Transverse colon (tissue), 4 donors: ENCODE data around the gene PAPOLA. TPM values are rescaled to one million over a fixed set of nuclear protein-coding genes. Genes with fewer than 3 reads are reported as not detected.
A peak's percentile ranks its signal among the peaks of the same experiment; 100 is the strongest.
"Not testable (repeated sequence)": the region's sequence is repeated elsewhere in the genome, so short reads cannot be mapped to it uniquely, and the experiment has no call there.

Experiments used
- DNase-seq: peaks from one replicate; pipeline ENCODE4 v3.0.0-alpha.2; 2019
- H3K27ac ChIP-seq, 4 donors: fragments of 200-600 bp; sonication (generic); 2 replicates each; pipeline ENCODE4 v1.5.1; 2016 to 2018; ENCODE audit warnings: inconsistent platforms in 4 of 4
- H3K27me3 ChIP-seq: fragments of 200-600 bp; sonication (generic); 2 replicates; pipeline ENCODE4 v1.5.1; 2017; ENCODE audit warnings: inconsistent platforms
- H3K36me3 ChIP-seq, 4 donors: fragments of 200-600 bp; sonication (generic); 2 replicates each; pipeline ENCODE4 v1.5.1; 2017 to 2019; ENCODE audit warnings: inconsistent platforms in 4 of 4
- H3K4me1 ChIP-seq, 4 donors: fragments of 200-600 bp; sonication (generic); 2 replicates each; pipeline ENCODE4 v1.5.1; 2017 to 2020; ENCODE audit warnings: inconsistent platforms in 4 of 4
- H3K4me3 ChIP-seq, 4 donors: fragments of 200-600 bp; sonication (generic); 1 replicate in 1 of 4; 2 replicates in 3 of 4; pipeline versions ENCODE4 v1.5.1 to v1.6.1; 2017 to 2019; ENCODE audit warnings: inconsistent platforms in 4 of 4
- H3K9me3 ChIP-seq, 2 donors: fragments of 200-600 bp; sonication (generic); 2 replicates each; pipeline ENCODE4 v1.5.1; 2017 to 2019; ENCODE audit warnings: inconsistent platforms in 2 of 2
- EP300 ChIP-seq: sonication (generic); formaldehyde crosslinking; IDR thresholded peaks from one replicate; pipeline ENCODE4 v1.6.1; 2017; ENCODE audit warnings: antibody characterized with exemption, low read depth
- POLR2A ChIP-seq: fragments of 450-650 bp; IDR thresholded peaks from one replicate; pipeline ENCODE4 v1.6.1; 2016; ENCODE audit warnings: antibody characterized with exemption, mild to moderate bottlenecking, moderate library complexity
- POLR2AphosphoS5 ChIP-seq, 3 donors: sonication (generic); formaldehyde crosslinking; IDR thresholded peaks; one replicate each; pipeline ENCODE4 v1.6.1; 2016; ENCODE audit warnings: antibody characterized with exemption in 3 of 3
- WGBS, 2 donors: methylation state at CpG; one replicate each; pipeline ENCODE4 v1.1.5; 2018; ENCODE audit warnings: low coverage in 1 of 2; 5-methylcytosine and 5-hydroxymethylcytosine counted together
- in situ Hi-C, 4 donors: fragments of 200-750 bp; cut with MboI; loops; one replicate each; pipeline versions ENCODE4 v1.15.0 to v1.15.1; 2017; ENCODE audit warnings: low sequenced_read_pairs in 3 of 4, low pct_ligation_motif_present in 1 of 4, low pct_unique_long_range_greater_than_20kb in 1 of 4
- intact Hi-C: fragments of 100-400 bp; cut with DNase I; formaldehyde crosslinking; loops from one replicate; pipeline ENCODE4 v1.15.1; 2023; ENCODE audit warnings: low total_unique reads
- total RNA-seq, 4 donors: library from RNA; depleted of rRNA; stranded (reverse); fragments of >200 nt; gene quantifications; one replicate each; pipeline ENCODE4 v1.1.0, GENCODE V29; 2016
- TF ChIP-seq, protein P1 (sequence below), 5 experiments: fragments of 200-600 bp in 3 of 5; fragments of 450-650 bp in 2 of 5; sonication (generic) in 3 of 5; IDR thresholded peaks; 1 replicate in 2 of 5; 2 replicates in 3 of 5; pipeline ENCODE4 v1.5.1; 2016 to 2017; ENCODE audit warnings: antibody characterized with exemption in 5 of 5, inconsistent platforms in 3 of 5, mild to moderate bottlenecking in 2 of 5, moderate library complexity in 1 of 5

Gene PAPOLA
- total RNA-seq, 4 donors from 2014 or later: 166 to 231 (median 193) TPM

DNA sequence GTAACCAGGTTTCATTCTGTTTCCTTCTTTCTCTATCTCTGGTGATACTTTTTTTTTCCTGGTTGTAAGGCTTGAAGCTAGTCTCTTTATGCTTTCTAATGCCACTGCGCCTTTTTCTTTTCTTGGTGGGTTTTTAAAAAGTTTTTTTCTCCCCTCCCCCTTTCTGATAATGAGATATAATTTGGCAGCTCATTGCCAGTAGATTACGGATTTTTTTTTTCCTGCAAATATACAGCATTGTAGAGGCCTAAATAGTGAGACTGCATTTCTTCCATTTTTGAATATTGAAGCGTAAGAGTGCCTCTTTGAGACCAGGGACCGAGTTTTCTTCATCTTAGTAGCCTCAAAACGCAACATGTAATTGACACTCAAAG is 1.1 kb downstream of the PAPOLA start:
- Histone ChIP-seq H3K4me3 (peak overlapping the region; percentile 79 to 99 (median 86)), H3K27me3 (no peaks in the 10 kb centered on the region), H3K36me3 (no peaks in the 10 kb centered on the region), H3K27ac (peak overlapping the region; percentile 96 to 98 (median 96)), H3K4me1 (peaks cover 16 to 51% (median 29%) of the 10 kb centered on the region in 4 donors), H3K9me3 (no peaks in the 10 kb centered on the region)
- DNase-seq: no peak
- in situ Hi-C loops: no loop called here
- no peak for TF ChIP-seq POLR2AphosphoS5 (IDR thresholded peaks at IDR 0.05)
- TF ChIP-seq, protein P1, sequence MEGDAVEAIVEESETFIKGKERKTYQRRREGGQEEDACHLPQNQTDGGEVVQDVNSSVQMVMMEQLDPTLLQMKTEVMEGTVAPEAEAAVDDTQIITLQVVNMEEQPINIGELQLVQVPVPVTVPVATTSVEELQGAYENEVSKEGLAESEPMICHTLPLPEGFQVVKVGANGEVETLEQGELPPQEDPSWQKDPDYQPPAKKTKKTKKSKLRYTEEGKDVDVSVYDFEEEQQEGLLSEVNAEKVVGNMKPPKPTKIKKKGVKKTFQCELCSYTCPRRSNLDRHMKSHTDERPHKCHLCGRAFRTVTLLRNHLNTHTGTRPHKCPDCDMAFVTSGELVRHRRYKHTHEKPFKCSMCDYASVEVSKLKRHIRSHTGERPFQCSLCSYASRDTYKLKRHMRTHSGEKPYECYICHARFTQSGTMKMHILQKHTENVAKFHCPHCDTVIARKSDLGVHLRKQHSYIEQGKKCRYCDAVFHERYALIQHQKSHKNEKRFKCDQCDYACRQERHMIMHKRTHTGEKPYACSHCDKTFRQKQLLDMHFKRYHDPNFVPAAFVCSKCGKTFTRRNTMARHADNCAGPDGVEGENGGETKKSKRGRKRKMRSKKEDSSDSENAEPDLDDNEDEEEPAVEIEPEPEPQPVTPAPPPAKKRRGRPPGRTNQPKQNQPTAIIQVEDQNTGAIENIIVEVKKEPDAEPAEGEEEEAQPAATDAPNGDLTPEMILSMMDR (IDR thresholded peaks at IDR 0.05): no peak
- TF ChIP-seq POLR2A: no peak
- no peak for TF ChIP-seq EP300
- intact Hi-C loops: no loop called here
- 4 to 7% methylated on average over 4 to 5 of the region's 5 CpGs for WGBS, 2 donors

DNA sequence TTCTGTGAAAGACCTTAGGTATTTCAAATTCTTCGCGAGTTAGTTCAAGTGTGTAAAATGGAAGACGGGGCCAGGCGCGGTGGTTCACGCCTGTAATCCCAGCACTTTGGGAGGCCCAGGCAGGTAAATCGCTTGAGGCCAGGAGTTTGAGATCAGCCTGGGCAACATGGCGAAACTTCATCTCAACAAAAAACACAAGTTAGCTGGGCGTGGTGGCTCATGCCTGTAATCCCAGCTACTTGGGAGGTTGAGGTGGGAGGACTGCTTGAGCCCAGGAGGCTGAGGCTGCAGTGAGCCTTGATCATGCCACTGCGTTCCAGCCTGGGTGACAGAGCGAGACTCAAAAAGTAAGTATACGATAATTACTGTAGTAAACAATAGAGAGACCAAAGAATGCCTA is 2.2 kb downstream of the PAPOLA start:
- Histone ChIP-seq H3K4me3 (peak overlapping the region in 1 of 4 donors; percentile 79), H3K4me1 (peaks cover 16 to 59% (median 36%) of the 10 kb centered on the region in 4 donors)
- H3K36me3 ChIP-seq, intact Hi-C loops, in situ Hi-C loops, H3K9me3 ChIP-seq, DNase-seq, H3K27ac ChIP-seq, H3K27me3 ChIP-seq: not testable (repeated sequence)
- 93 to 95% methylated on average over 11 to 12 of the region's 12 CpGs for WGBS, 2 donors

DNA sequence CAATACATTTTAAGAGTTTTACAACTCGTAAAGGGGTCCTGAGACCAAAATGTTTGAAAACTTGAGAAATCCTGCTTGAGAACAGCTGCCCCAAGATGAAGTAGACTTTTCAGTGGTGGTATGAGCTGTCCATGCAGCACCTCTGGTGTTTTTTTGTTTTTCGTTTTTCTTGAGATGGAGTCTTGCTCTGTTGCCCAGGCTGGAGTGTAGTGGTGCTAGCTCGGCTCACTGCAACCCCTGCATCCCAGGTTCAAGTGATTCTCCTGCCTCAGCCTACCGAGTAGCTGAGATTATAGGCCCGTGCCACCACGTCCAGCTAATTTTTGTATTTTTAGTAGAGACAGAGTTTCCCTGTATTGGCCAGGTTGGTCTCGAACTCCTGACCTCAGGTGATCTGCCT is 5.5 kb downstream of the PAPOLA start:
- Histone ChIP-seq H3K4me3 (no peak overlapping the region), H3K9me3 (no peaks in the 10 kb centered on the region), H3K27ac (no peak overlapping the region), H3K4me1 (peaks cover 20 to 78% (median 47%) of the 10 kb centered on the region in 4 donors), H3K27me3 (no peaks in the 10 kb centered on the region), H3K36me3 (no peaks in the 10 kb centered on the region)
- 86 to 90% methylated on average over 3 to 7 of the region's 7 CpGs for WGBS, 2 donors
- intact Hi-C loops: no loop called here
- no peak for TF ChIP-seq POLR2AphosphoS5 (IDR thresholded peaks at IDR 0.05)
- no peak for TF ChIP-seq POLR2A
- DNase-seq: no peak
- in situ Hi-C loops: no loop called here

DNA sequence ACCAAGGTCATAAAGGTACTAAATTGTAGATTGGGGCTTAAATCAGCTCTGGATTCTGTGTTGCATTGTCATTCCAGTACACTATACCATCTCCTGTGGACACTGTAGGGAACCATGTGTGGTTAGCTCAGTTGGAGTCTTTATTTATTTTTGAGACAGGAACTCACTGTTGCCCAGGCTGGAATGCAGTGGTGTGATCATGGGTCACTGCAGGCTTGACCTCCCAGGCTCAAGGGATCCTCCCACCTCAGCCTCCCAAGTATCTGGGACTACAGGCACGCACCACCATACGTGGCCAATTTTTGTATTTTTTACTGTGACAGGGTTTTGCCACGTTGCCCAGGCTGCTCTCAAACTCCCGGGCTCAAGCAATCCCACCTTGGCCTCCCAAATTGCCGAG is 6.7 kb downstream of the PAPOLA start:
- H3K9me3 ChIP-seq: no peaks in the 10 kb centered on the region
- H3K36me3 ChIP-seq: no peaks in the 10 kb centered on the region
- TF ChIP-seq, protein P1 (IDR thresholded peaks at IDR 0.05): no peak
- no peak for TF ChIP-seq EP300
- TF ChIP-seq POLR2A: no peak
- no peak for TF ChIP-seq POLR2AphosphoS5 (IDR thresholded peaks at IDR 0.05)
- no peaks in the 10 kb centered on the region for H3K27me3 ChIP-seq
- intact Hi-C loops (no loop called here), in situ Hi-C loops (no loop called here)
- DNase-seq: no peak
- H3K4me1 ChIP-seq: peaks cover 20 to 83% (median 48%) of the 10 kb centered on the region in 4 donors
- H3K27ac ChIP-seq: no peak overlapping the region
- no peak overlapping the region for H3K4me3 ChIP-seq
- WGBS, 2 donors: 84 to 93% methylated on average over 3 to 5 of the region's 5 CpGs

DNA sequence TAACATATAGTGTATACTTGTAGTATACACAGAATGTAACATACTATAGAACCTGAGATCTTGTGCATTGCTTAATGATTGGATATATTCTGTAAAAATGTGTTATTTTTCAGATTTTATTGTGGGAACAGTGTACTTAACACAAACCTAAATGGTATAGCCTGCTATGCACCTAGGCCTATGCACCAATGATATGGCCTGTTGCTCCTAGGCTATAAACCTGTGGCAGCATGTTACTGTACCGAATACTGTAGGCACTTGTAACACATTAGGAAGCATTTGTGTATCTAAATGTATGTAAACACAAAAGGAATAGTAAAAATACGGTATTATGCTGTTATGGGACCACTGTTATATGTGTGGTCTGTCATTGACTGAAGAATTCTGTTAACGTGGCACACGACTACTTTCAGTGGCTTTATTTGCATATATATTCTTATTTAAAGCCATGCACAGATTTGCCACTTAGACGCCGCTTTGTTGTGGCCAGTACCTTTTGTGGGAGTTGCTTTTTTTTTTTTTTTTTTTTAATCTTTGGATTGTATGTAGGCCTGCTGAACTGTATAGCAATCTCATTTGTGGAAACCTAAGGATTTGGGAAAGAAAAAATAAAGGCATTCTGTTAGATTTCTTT is 7.4 kb downstream of the PAPOLA start:
- WGBS, 2 donors: 67 to 79% methylated on average over 6 of the region's 6 CpGs
- H3K4me1 ChIP-seq: peaks cover 14 to 83% (median 44%) of the 10 kb centered on the region in 4 donors
- no peak overlapping the region for H3K4me3 ChIP-seq
- DNase-seq: no peak
- no peak for TF ChIP-seq POLR2A
- intact Hi-C loops: no loop called here
- in situ Hi-C loops: no loop called here
- no peaks in the 10 kb centered on the region for H3K36me3 ChIP-seq
- no peak overlapping the region for H3K27ac ChIP-seq
- no peaks in the 10 kb centered on the region for H3K27me3 ChIP-seq
- H3K9me3 ChIP-seq: no peaks in the 10 kb centered on the region

DNA sequence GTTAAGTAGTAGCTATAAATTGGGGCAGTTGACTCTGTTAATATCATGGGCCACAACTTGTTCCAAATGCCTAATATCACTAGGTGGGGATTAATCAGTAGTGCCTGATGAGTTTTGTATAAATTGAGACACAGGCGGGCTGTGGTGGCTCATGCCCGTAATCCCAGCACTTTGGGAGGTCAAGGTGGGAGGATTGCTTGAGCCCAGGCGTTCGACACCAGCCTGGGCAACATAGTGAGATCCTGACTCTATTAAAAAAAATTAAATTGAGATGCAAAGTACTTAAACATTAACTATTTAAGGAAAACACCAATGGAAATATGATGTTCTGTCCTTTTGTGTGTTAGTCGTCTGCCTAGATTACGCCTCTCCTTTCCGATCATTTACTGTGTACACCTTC is 9.0 kb downstream of the PAPOLA start:
- Histone ChIP-seq H3K4me3 (no peak overlapping the region), H3K27me3 (no peaks in the 10 kb centered on the region), H3K4me1 (peaks cover 8 to 83% (median 46%) of the 10 kb centered on the region in 4 donors), H3K9me3 (no peaks in the 10 kb centered on the region), H3K27ac (no peak overlapping the region), H3K36me3 (no peaks in the 10 kb centered on the region)
- in situ Hi-C loops: no loop called here
- TF ChIP-seq POLR2A (no peak), POLR2AphosphoS5 (IDR thresholded peaks at IDR 0.05) (no peak)
- intact Hi-C loops: no loop called here
- DNase-seq: no peak
- WGBS, 2 donors: 91 to 93% methylated on average over 7 of the region's 7 CpGs
